ENCODE results near the gene C1orf115.
A peak's percentile ranks its signal among the peaks of the same experiment; 100 is the strongest.
"Not testable (repeated sequence)": the region's sequence is repeated elsewhere in the genome, so short reads cannot be mapped to it uniquely, and the experiment has no call there.

Gene C1orf115

GRCh38 chr1:220730486-220730885 lies 40.3 kb downstream of the C1orf115 start:
- DNase-seq = no peak

DNA sequence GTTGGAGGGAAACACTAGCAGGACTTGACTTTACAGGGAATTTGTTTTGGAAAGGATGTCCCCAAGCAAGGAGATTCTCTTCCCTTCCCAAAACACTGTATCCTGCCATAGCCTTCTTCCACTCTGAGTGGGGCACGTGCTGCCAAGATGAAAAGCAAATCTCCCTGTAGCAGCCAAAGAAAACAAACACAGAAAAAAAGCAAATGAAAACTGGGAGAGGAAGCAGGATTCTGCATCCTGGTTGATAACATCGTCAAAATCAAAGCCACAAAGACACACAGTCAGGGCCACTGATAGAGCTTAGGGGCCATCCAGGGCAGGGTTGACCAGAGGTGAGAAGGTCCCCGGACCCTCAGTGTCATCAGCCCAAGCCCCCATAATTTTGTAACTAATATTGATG lies 42.0 kb downstream of the C1orf115 start:
- DNase-seq = no peak

DNA sequence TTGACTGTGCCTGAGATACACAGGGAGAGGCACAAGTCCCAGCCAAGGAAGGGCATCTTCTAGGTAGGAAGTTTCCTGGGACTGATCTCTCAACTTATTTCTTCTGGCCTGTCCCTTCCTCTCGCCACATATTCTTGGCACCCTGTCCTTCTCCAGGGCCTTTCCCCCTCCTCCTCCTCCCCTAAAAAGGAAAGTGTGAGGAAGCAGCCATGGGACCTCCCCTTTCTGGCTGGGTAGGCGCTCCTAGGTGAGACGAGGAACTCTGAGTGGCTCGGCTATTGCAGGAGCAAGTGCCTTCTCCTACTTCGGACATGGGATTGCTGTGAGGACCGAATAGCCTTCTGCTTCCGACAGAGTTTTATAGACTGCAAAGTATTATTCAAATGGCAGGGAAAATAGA lies 42.5 kb downstream of the C1orf115 start:
- DNase-seq = no peak

GRCh38 chr1:220733086-220733601 lies 43.0 kb downstream of the C1orf115 start:
- peak; percentile 39 for DNase-seq

DNA sequence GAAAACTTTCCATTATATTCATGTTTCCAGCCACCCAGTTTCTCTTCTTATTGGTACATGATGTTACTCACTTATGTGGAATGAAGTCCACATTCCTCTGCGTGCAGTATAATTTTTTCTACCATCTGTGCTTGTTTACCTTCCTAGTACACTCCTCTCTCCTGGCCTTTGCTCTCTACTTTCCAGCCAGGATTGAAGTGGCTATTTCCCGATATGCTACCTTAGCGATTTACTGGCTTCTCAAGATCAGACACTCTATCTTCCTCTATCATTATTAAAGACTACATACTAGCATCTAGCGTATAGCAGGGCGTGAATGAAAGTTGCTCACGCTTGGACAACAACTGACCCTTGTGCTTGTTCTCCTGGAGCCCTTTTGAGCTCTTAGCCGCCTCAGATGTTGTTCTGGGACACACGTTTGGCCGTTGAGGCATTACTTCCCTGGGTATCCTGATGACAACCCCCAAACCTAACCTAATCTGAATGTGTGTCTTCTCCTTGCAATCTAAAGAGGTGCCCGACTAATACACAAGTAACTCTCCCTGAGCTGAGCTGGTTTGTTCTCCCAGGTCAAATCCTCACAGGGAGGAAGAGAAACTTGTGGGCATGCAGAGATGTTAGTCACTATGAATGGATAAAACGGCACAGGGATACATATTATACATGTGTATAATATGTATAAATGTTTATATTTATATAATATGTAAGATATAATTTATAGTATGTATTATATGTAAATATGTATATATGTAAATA lies 44.6 kb downstream of the C1orf115 start:
- no peak for DNase-seq

- DNase-seq = not testable (repeated sequence)
Measured at GRCh38 chr1:220736283-220736682, 46.1 kb downstream of the C1orf115 start.

DNA sequence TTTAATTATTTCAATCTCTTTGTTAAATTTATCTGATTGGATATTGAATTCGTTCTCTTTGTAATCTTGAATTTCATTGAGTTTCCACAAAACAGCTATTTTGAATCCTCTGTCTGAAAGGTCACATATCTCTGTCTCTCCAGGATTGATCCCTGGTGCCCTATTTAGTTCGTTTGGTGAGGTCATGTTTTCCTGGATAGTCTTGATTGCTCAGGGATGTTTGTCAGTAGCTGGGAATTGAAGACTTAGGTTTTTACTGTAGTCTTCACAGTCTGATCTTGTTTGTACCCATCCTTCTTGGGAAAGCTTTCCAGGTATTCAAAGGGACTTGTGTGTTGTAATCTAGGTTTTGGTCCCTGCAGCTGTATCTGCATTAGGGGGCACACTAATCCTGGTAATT lies 51.2 kb downstream of the C1orf115 start:
- no peak for DNase-seq

- no peak for DNase-seq
Measured at GRCh38 chr1:220741825-220742224, 51.7 kb downstream of the C1orf115 start.

DNA sequence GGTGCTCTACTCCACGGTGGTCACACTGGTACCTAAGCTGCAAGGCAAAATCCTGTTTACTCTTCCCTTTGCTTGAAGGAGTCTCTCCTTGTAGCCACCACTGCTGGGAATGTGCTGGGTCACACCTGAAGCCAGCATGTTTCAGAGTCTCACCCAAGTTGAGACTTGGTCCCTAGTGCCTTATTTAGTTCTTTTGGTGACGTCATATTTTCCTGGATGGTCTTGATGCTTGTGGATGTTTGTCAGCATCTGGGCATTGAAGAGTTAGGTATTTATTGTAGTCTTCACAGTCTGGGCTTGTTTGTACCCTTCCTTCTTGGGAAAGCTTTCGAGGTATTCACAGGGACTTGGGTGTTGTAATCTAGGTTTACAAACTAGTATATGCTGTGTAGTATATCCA lies 52.4 kb downstream of the C1orf115 start:
- no peak for DNase-seq

GRCh38 chr1:220746851-220747250 lies 56.7 kb downstream of the C1orf115 start:
- DNase-seq = no peak

DNA sequence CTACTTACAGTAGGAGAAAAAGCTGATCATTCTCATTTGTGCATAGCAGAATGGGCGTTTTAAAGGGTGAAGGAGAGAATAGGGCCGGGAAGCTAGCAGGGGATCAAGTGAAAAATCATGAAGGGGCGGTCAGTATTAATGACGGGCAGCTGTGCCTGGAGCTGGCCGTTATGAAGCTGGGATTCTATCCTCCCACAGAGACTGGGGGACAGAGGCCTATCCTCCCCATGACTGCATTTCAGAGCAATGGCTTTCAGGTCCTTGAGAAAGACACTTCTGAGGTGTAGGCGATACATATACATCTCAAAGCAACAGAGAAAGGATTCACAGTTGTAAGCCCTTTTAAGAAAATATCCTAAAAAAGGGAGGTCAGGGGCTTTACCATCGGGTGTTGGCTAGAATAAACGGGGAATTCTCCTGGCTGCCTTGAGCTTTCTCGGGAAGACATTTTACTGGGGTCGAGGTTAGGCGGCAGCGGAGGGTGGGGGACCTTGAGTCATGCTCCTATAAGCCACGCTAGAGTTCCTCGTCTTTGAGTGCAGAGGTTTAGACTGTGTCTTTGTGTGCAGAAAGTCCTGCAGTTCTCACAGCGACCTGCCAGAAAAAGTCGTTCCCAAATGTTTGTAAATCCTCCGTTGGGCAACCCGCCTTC lies 57.4 kb downstream of the C1orf115 start:
- no peak for DNase-seq

GRCh38 chr1:220748089-220748934 lies 58.1 kb downstream of the C1orf115 start, which contains the start of gene MTARC2:
MTARC2 (plus strand) TSS chr1:220748322; CDS start chr1:220748532, 210 bp downstream.
- DNase-seq = no peak

Data from NK-92 treated with Interleukin-12 subunit alpha and Interleukin-12 subunit beta, amount 100 ng/mL, for 24 hours (cell line).